Esophagus (tissue), 2 donors: ENCODE measurements around the gene BEAN1. TPM values are rescaled to one million over a fixed set of nuclear protein-coding genes. Genes with fewer than 3 reads are reported as not detected.

ENCODE experiments used
- H3K27ac ChIP-seq, 2 donors: one replicate each; pipeline ENCODE4 v1.5.1; 2013; ENCODE audit warnings: low read depth in 2 of 2, mild to moderate bottlenecking in 2 of 2, inconsistent platforms in 1 of 2, low read length in 1 of 2, moderate library complexity in 1 of 2
- H3K27me3 ChIP-seq, 2 donors: one replicate each; pipeline ENCODE4 v1.6.1; 2013; ENCODE audit warnings: low read length in 2 of 2, control low read depth in 1 of 2, mild to moderate bottlenecking in 1 of 2; ENCODE audit not compliant: insufficient read depth in 2 of 2, control insufficient read depth in 1 of 2
- H3K36me3 ChIP-seq, 2 donors: one replicate each; pipeline ENCODE4 v1.6.1; 2013; ENCODE audit warnings: low read length in 1 of 2; ENCODE audit not compliant: control insufficient read depth in 2 of 2, insufficient read depth in 2 of 2
- H3K4me1 ChIP-seq, 2 donors: one replicate each; pipeline ENCODE4 v1.6.1; 2013; ENCODE audit warnings: low read length in 1 of 2; ENCODE audit not compliant: control insufficient read depth in 2 of 2, insufficient read depth in 2 of 2
- H3K4me3 ChIP-seq, 2 donors: one replicate each; pipeline ENCODE4 v1.5.1; 2013; ENCODE audit warnings: low read length in 2 of 2, mild to moderate bottlenecking in 2 of 2, low read depth in 1 of 2, moderate library complexity in 1 of 2
- H3K9me3 ChIP-seq, 2 donors: one replicate each; pipeline ENCODE4 v1.6.1; 2013; ENCODE audit warnings: mild to moderate bottlenecking in 2 of 2, low read depth in 1 of 2, low read length in 1 of 2, moderate library complexity in 1 of 2; ENCODE audit not compliant: control insufficient read depth in 2 of 2, insufficient read depth in 1 of 2
- WGBS, 2 donors: extraction: QIAGEN DNeasy Blood & Tissue Kit; methylation state at CpG; one replicate each; pipeline ENCODE4 v1.1.7; 2013; 5-methylcytosine and 5-hydroxymethylcytosine counted together
- polyA plus RNA-seq, 2 donors: library from polyadenylated mRNA; stranded (reverse); fragments of 200-250 nt; gene quantifications; one replicate each; pipeline ENCODE4 v1.2.3, GENCODE V29; 2013
- donor health status: healthy with polysubstance abuse.
- donor health status: Bipolar disorder and iron deficiency.

Gene BEAN1
- polyA plus RNA-seq, 2 donors: 0.40 to 0.73 TPM

GRCh38 chr16:66439051-66439730 lies 12.1 kb downstream of the BEAN1 start:
- no peaks in the 10 kb centered on the region for H3K27me3 ChIP-seq
- 74 to 80% methylated on average over 5 of the region's 5 CpGs for WGBS, 2 donors

GRCh38 chr16:66440271-66440802 lies 13.2 kb downstream of the BEAN1 start:
- Histone ChIP-seq H3K36me3 (no peaks in the 10 kb centered on the region), H3K4me1 (no peaks in the 10 kb centered on the region), H3K9me3 (no peaks in the 10 kb centered on the region), H3K27ac (no peak overlapping the region), H3K4me3 (no peak overlapping the region), H3K27me3 (no peaks in the 10 kb centered on the region)
- 88% methylated on average over 10 of the region's 10 CpGs for WGBS, 2 donors

More at GRCh38 chr16:66439051-66439730, 12.1 kb downstream of the BEAN1 start:
- no peaks in the 10 kb centered on the region for H3K4me1 ChIP-seq
- H3K4me3 ChIP-seq: no peak overlapping the region
- H3K36me3 ChIP-seq: no peaks in the 10 kb centered on the region
- H3K27ac ChIP-seq: no peak overlapping the region
- peaks cover 0 to 2% of the 10 kb centered on the region in 2 donors for H3K9me3 ChIP-seq

- Histone ChIP-seq H3K9me3 (no peaks in the 10 kb centered on the region), H3K27me3 (no peaks in the 10 kb centered on the region), H3K4me1 (no peaks in the 10 kb centered on the region), H3K27ac (no peak overlapping the region), H3K36me3 (no peaks in the 10 kb centered on the region), H3K4me3 (no peak overlapping the region)
- WGBS, 2 donors: 91 to 92% methylated on average over 11 of the region's 11 CpGs
Measured at GRCh38 chr16:66440970-66441369, 13.9 kb downstream of the BEAN1 start.

GRCh38 chr16:66441586-66442375 lies 14.7 kb downstream of the BEAN1 start:
- H3K4me3 ChIP-seq: no peak overlapping the region
- no peak overlapping the region for H3K27ac ChIP-seq
- no peaks in the 10 kb centered on the region for H3K4me1 ChIP-seq
- 62 to 68% methylated on average over 7 of the region's 7 CpGs for WGBS, 2 donors
- no peaks in the 10 kb centered on the region for H3K36me3 ChIP-seq
- H3K27me3 ChIP-seq: no peaks in the 10 kb centered on the region
- H3K9me3 ChIP-seq: no peaks in the 10 kb centered on the region

DNA sequence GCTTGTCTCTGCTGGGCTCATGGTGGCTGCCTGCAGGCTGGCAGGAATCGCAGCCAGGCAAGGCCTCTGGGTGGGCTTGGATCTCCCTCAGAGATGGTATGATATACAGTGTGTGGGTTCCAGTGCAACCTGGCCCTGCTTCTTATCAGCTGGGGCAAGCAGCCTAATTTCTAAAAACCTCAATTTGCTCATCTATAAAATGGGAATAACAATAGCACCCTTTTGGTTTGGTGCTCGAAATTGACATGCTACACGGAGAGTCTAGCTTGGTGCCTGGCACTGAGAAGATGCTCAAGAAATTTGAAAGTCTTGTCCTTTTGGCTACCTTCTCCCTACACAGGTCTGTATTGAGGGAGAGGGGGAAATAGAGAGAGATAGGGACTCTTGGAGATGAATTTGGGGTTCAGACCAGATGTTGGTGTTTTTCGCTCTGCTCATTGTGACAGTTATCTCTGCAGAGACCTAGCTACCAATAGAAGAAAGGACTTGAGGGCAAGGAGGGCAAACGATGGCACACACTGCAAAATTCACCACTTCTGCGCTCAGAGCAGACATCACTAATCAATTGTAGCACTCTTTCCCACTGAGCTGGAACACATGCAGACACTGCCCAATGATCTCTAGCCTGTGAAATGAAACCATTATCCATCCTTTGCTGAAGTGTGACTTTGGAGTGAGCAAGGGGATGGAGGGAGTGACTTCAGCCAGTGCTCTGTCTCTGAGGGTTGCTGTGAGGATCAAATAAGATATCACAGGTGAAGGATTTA lies 15.6 kb downstream of the BEAN1 start:
- Histone ChIP-seq H3K27me3 (no peaks in the 10 kb centered on the region), H3K4me1 (no peaks in the 10 kb centered on the region), H3K4me3 (no peak overlapping the region), H3K27ac (no peak overlapping the region), H3K9me3 (no peaks in the 10 kb centered on the region), H3K36me3 (no peaks in the 10 kb centered on the region)
- WGBS, 2 donors: 78 to 82% methylated on average over 6 of the region's 6 CpGs

DNA sequence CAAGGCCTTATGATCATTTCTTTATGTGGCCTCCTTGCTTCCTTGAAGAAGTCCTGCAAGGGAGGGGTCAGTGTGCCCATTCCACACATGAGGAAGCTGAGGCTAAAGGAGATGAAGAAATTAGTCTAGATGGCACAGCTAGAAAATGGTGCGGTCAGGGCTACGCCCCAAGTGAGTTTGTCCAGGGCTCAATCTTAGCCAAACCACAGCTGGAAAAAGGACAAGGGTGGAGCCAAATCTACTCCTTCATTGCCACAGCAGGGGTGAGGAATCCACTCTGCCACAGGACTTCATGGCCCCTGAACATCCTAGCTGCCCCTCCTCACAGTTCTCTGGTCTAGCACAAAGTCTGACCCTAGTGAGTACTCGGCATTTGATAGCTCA lies 16.2 kb downstream of the BEAN1 start:
- H3K27me3 ChIP-seq: no peaks in the 10 kb centered on the region
- H3K4me3 ChIP-seq: no peak overlapping the region
- H3K36me3 ChIP-seq: no peaks in the 10 kb centered on the region
- H3K4me1 ChIP-seq: no peaks in the 10 kb centered on the region
- H3K27ac ChIP-seq: no peak overlapping the region
- WGBS, 2 donors: 88% methylated on average over 3 of the region's 3 CpGs
- H3K9me3 ChIP-seq: no peaks in the 10 kb centered on the region

DNA sequence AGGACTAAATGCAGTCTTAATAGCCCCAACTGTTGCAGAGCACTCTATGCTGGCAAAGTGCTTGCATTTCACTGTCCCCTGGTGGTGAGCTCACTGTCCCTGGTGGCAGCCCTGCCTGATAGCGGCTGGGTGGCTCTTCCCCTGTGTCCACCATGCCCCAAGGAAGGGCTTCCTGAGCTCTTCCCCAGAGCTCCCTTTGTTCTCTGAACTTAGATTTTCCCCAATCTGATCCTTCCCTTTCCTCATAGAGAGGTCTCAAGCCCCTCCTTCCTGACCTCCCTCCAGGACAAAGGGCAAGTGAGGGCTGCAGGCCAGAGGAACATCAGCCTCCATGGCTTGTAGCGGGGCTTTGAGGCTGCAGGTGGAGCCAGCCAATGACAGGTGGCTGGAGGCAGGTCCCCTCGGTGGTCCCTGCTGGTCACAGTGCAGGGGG lies 17.0 kb downstream of the BEAN1 start:
- Histone ChIP-seq H3K9me3 (no peaks in the 10 kb centered on the region), H3K4me3 (no peak overlapping the region), H3K27ac (no peak overlapping the region), H3K36me3 (no peaks in the 10 kb centered on the region), H3K27me3 (no peaks in the 10 kb centered on the region), H3K4me1 (no peaks in the 10 kb centered on the region)
- 75 to 80% methylated on average over 3 of the region's 3 CpGs for WGBS, 2 donors

DNA sequence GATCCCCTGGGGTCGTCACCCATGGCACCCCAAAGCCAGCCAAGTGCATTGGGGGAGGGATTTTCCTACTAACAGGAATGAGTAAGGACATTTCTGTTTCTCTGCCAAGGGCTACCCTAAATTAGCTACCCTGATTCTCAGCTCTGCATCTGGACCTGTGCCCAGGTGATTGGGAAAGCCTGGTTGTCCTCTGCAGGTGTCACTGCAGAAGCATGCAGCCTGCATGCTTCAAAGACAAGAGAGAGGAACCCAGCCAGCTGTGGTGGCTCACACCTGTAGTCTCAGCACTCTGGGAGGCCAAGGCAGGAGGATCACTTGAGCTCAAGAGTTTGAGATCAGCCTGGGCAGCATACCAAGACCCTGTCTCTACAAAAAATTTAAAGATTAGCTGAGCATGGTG lies 19.6 kb downstream of the BEAN1 start:
- Histone ChIP-seq H3K9me3 (no peaks in the 10 kb centered on the region), H3K4me3 (no peak overlapping the region), H3K36me3 (no peaks in the 10 kb centered on the region), H3K27ac (no peak overlapping the region), H3K27me3 (no peaks in the 10 kb centered on the region), H3K4me1 (no peaks in the 10 kb centered on the region)
- 70 to 80% methylated on average over 1 of the region's 1 CpG for WGBS, 2 donors

GRCh38 chr16:66447491-66447890 lies 20.4 kb downstream of the BEAN1 start:
- H3K27ac ChIP-seq: no peak overlapping the region
- no peaks in the 10 kb centered on the region for H3K9me3 ChIP-seq
- H3K36me3 ChIP-seq: no peaks in the 10 kb centered on the region
- no peaks in the 10 kb centered on the region for H3K27me3 ChIP-seq
- H3K4me3 ChIP-seq: no peak overlapping the region
- no peaks in the 10 kb centered on the region for H3K4me1 ChIP-seq
